GM19025 (cell line): ENCODE measurements around the gene C12orf76.
"Not testable (repeated sequence)": the region's sequence is repeated elsewhere in the genome, so short reads cannot be mapped to it uniquely, and the experiment has no call there.

Source experiments
- ATAC-seq: cut with Tn5 transposase; IDR thresholded peaks from one replicate; pipeline ENCODE4 v1.9.1; 2021; ENCODE audit warnings: mild to moderate bottlenecking, low read depth, moderate library complexity; ENCODE audit not compliant: unreplicated experiment

The C12orf76 gene

DNA sequence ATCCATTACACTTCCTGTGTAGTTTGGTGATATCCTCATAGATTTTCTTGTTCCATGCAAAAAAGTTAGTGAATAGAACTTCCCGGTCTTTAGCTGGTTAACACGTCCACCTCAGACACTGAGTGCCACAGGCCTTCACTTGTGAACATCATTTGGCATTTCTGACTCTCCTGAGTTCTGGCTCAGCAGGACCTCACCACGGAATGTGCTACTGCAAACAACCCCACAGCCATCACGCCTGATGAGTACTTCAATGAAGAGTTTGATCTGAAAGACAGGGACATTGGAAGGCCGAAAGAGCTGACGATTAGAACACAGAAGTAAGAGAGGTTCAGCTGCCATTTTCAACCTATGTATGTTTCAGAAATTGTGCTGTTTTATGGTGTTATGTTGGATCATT is 20.0 kb downstream of the C12orf76 start:
- ATAC-seq, result no peak

DNA sequence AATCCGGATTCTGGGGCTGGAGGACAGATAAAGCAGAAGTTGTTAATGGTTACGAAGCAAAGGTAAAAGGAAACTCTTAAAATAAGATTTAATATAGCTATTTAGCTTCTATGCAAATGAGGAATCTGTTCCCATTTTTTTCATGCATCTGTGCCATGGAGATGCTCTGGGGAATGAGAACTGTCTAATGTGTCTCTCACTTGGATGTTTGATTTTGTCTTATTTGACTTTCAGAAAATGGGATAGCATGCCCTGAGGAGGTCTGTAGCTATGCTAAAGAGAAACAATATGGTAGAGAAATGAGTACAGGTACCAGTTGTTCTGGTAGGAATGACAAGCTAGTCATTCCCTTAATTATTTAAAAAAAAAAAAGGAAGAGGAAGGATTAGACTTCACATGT is 24.3 kb downstream of the C12orf76 start:
- no peak for ATAC-seq

DNA sequence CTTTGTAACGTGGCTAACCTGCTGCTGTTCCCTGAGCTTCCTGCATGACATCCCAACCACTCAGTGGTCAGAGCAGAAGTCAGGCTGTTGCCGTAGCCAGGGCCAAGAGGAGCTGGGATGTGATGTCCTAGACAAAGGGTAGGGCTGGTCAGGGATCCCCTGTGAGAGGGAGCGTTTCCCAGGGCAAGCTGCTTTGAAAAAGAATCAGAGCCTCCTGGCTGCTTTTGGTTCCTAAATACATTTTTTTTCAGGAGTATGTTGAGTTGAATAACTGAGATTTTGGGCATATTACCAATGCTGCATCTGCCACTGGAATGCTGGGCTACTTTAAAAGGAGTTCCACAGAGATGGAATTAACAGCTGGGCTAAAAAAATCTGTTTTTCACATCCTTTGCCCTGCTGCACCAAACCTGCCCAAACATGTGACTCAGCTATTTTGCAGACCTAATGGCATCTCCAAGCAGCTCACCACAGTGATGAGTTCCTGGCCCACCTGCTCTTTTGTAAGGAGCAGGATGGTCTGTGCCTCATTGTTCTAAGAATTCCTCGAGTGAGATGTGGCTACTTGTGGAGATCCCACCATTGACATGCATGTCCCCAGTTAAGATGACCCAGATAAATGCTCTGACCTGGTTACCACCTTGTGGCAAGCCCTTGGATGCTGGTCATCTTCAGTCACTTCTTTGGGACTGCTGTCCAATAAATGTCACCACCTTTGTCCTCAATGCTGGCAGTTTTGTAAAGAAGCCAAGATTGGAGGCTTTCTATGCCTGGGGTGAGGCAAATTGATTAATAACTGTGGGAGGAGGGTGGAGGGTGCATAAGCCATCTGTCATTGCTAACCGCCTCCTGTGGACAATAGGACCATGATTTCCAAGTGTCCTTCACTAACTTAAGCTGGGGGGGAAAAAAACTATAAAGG is 25.0 kb downstream of the C12orf76 start:
- no peak for ATAC-seq

DNA sequence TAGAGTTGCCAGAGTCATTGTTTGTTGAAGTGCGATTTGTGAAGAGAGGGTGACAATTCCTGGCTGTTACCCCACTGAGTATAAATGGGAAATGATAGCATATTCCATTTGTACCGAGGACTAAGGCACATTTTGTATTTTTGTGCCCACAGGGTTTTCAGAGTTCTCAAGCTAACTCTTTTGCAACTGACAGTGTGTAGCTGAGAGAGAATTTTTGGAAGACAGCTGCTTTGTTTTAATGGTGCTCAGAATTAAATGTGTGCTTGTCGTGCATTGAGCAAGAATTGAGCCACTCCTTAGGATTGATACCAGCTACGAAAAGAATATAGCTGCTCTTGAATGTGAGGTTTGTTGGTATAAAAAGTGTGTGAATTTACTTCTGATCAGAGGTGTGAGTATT is 27.4 kb downstream of the C12orf76 start:
- ATAC-seq, result no peak

DNA sequence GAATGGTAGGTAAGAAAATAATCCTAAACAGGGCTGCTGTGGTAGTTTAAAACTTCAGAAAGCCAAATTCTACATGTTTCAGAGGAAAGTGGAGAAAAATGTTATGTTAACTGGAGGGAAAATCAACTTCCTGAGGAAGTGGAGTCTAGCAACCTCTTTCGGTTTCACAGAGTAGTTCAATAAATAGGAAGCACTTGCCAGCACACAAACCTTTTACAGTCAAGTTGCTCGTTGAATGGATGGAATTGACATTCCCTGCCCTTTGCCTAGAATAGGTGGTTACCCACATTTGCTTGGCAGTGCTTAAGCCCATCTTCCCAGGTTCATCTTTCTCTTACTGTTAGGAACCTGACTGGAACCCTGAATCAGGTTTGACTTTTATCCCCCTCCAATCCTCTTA is 33.2 kb downstream of the C12orf76 start:
- ATAC-seq, result no peak

- no peak for ATAC-seq
Measured at GRCh38 chr12:110012659-110013058, 35.7 kb downstream of the C12orf76 start.

DNA sequence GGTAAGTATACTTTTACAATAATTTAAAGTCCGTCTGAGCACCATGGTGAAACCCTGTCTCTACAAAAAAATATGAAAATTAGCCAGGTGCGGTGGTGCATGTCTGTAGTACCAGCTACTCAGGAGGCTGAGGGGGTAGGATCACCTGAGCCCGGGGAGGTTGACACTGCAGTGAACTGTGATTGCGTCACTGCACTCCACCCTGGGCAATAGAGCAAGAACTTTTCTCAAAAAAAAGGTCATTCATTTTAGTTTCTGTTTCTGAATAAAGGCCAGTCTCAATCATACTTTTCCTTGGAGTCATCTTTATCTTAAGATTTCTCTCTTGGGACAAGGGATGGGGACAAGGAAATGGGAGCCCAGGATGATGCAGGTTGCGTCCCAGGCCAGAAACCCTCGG is 36.2 kb downstream of the C12orf76 start:
- peak; percentile 42 for ATAC-seq

DNA sequence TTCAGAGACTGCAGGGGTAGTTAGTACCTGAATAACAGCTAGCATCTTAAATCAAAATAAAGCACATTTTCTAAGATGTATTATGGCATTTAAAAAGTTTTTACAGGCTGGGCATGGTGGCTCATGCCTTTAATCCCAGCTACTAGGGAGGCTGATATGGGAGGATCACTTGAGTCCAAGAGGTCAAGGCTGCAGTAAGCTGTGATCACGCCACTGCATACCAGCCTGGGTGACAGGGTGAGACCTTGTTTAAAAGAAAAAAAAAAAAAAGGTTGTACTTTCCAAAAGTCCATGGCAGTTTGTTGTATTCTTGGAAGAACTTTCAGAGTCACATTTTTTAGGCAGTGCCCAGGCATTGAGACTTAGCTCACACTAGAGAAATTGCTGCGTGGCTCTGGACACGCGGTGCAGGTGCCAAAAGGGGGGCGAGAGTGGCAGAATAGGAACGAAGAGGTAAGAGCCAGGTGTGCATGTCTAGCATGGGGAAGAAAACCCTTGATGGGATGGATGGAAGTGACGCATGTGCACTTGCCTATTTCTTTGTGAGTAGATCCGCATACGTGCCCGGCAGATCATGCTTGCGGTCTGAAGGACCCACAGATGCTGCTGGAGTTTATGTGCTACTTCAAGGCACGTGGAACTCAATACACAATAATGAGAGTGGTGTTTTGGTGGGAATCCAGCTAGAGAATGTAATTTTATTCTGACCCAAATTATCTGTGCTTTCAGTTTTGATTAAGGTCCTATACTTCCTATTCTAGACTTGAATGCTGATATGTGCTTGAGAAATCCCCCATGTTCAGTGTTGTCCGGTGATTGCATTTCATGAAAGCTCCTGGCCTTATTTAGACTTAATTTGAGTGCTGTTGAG is 37.2 kb downstream of the C12orf76 start:
- no peak for ATAC-seq

DNA sequence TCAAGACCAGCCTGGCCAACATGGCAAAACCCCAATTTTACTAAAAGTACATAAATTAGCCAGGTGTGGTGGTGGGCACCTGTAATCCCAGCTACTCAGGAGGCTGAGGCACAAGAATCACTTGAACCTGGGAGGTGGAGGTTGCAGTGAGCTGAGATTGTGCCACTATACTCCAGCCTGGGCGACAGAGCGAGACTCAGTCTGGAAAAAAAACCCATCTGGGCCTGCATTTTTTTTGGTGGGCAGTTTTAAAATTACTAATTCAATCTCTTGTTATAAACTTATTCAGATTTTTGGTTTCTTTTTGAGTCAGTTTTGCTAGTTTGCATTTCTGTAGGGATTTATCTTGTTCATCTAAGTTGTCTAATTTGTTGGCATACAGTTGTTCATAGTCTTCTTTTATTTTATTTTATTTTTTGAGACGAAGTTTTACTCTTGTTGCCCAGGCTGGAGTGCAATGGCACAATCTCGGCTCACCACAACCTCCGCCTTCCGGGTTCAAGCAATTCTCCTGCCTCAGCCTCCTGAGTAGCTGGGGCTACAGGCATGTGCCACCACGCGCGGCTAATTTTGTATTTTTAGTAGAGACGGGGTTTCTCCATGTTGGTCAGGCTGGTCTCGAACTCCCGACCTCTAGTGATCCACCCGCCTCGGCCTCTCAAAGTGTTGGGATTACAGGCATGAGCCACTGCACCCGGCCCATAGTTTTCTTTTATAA is 39.5 kb downstream of the C12orf76 start:
- ATAC-seq, result not testable (repeated sequence)

GRCh38 chr12:110007881-110008280 is 40.4 kb downstream of the C12orf76 start:
- ATAC-seq, result no peak

DNA sequence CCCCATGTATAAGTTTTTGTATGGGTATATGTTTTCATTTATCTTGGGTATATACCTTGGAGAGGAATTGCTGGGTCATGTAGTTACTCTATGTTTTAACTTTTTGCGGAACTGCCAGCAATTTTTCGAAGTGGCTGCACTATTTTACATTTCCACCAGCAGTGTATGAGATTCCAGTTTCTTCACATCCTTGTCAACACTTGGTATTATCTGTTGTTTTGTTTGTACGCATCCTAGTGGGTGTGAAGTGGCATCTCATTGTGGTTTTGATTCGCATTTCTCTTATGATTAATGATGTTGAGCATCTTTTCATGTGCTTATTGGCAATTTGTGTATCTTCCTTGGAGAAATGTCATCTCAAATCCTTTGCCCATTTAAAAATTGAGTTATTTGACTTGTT is 42.2 kb downstream of the C12orf76 start:
- ATAC-seq, result no peak

DNA sequence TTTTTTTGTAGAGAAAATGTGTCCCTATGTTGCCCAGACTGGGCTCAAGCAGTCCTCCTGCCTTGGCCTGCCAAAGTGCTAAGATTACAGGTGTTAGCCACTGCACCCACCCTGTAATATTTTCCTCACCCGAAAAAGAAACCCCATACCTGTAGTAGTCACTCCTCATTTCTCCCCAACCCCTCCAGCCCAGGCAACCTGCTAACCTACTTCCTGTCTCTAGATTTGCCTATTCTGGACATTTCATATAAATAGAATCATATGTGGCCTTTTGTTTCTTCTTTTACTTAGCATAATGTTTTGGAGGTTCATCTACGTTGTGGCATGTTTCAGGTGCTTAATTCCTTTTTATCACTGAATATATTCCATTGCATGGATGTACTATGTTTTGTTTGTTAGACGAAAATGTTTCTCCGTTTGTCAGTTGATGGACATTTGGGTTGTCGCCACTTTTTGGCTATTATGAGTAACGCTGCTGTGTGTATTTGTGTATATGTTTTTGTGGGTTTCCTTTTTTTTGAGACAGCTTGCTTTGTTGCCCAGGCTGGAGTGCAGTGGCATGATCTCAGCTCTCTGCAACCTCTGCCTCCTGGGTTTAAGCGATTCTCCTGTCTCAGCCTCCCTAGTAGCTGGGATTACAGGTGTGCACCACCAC is 42.9 kb downstream of the C12orf76 start:
- ATAC-seq, result peak; percentile 45

DNA sequence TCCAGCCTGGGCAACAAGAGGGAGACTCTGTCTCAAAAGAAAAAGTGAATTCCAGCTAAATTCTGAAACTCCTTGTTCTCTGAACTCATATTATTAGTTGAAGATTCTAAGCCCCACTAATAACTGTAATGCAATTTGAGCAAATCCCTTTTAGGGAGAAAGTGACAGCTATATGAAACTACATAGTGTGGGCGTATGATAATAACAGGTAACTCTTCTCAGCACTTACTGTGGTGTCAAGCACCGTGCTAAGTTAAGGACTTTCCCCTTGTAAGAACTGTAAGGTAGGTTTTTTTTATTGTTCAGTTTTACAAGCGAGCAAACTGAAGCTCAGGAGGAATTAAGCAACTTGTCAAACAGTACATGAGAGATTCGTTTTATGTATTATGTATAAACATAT is 43.7 kb downstream of the C12orf76 start:
- no peak for ATAC-seq

- no peak for ATAC-seq
Measured at GRCh38 chr12:110002676-110003515, 45.4 kb downstream of the C12orf76 start.

GRCh38 chr12:110001596-110001995 is 46.7 kb downstream of the C12orf76 start:
- no peak for ATAC-seq

DNA sequence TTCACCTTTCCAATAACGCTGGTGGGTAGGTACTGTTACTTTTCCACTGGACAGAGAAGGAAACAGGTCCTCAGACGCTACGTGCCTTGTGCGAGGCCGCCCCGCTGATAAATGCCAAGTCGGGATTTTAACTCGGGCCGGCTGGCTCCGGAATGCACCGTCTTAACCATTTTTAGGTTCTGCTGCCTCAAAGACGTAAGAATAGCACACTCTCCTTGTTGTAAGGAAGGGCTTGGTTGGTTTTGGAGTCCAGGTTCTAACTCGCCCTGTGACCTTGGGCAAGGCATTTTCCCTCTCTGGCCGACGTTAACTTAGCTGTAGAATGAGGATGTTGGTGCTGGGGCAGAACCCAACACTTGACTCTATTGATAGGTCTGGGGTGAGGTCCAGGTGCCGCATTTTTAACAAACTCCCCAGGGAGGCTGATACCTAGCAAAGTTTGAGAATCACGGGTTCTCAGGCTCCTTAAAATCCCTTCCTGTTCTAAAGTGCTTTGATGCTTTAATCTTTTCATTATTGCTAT is 48.3 kb downstream of the C12orf76 start:
- ATAC-seq, result no peak

DNA sequence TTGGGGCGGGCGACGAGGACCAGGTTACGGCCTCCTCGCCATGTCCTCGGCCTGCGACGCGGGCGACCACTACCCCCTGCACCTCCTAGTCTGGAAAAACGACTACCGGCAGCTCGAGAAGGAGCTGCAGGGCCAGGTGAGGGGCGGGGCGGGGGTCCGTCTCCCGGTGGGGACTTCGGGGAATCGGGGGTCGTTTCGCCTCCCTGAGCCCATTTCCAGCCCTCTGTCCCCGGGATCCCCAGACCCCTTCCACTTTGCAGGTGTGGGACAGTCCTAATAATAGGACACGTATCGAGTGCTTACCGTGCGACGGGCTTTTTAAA is 48.7 kb downstream of the C12orf76 start:
- no peak for ATAC-seq

DNA sequence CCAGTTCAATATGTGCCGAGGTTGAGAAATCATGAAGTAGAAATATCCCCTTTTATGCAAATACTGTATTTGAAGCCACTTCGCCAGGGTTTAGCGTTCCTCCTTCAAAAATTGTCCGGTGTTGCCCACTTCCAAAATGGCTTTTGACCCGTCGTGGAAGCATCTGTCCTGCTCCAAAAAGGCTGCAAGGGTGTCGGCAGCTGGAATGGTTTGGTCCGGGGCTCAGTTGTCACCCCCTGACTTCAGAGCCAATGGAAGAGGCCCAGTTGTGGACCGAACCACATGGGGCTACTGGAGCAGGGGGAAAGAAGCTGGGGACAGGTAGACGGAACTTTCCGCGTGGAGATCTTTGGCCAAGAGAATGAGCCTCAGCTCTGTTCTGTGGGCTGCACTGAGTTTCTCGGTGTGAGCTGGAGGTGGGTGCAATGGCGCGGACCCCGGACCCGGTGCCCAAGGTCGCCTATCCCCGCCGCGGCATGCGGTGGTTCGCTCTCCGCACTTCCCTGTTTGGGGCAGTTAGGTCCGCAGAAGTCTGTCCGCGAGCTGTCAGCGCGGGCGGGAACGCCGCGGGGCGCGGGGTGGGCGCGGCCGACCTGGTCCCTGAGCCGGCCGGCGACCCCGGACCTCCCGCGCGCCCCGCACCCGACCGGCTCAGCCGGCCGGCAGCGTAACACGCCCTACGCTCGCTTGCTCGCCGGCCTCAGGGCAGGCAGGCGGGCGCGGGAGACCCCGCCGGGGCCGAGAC is 49.2 kb downstream of the C12orf76 start, which contains the start of gene ANKRD13A:
Gene ANKRD13A, plus strand, starts transcription at position 527 of the 745 bp plus-strand sequence. CDS start 259 bp downstream, outside the sequence.
- peak; percentile 51 for ATAC-seq
